ENCODE data around the gene PREP.
A peak's percentile ranks its signal among the peaks of the same experiment; 100 is the strongest.

The PREP gene

DNA sequence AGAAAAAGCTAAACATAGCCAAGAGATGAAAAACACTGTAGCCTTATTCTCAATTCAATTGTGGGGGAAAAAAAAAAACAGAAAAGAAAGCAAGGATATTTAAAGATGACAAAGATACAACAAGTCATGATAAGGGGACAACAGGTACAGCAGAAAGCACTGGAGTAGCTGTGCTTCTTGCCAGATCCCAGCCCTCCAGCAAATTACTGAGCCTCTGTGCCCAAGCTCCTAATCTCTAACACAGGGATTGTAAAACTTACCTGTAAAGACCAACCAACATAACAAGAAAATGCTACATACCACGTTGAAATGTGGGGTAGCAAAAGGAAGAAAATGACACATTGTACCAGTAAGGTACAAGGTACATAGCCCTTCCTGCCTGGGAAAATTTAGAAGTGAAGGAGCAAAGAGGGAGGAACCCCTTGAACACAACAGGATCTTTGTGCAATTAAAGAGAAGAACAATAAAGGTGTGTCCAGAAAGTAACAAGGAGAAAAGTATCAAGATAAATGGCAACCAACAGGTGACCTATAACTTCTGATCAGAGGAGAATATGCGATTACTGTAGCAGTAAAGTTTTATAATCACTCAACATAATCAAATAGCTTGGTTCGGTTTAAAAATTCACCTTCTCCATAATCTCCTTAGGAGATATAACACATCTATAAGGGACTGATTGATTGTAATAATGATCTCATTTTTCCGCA, 30.6 kb downstream of the PREP start:
- Histone ChIP-seq H2BK12ac (ENCODE audit: low read length) (no peak overlapping the region), H2BK5ac (ENCODE audit: low read length) (no peak overlapping the region), H4K8ac (ENCODE audit: low read depth, low read length) (no peak overlapping the region), H3K18ac (ENCODE audit: low read length) (no peak overlapping the region), H2BK15ac (ENCODE audit: low read length) (no peak overlapping the region), H4K91ac (ENCODE audit: low read depth, low read length, poor library complexity) (no peak overlapping the region), H2AK5ac (ENCODE audit: low read depth, low read length) (no peak overlapping the region), H3K9me3 (replicated peaks in 1 of 2; ENCODE audit: control insufficient read depth in 2 of 2, insufficient read depth in 1 of 2, low read depth in 1 of 2, low read length in 2 of 2) (no peaks in the 10 kb centered on the region), H3K4ac (ENCODE audit: low read length) (no peak overlapping the region), H2BK120ac (ENCODE audit: low read depth, low read length) (no peak overlapping the region), H3K4me2 (ENCODE audit: insufficient read depth, low read length, poor library complexity, severe bottlenecking) (no peak overlapping the region), H3K23ac (ENCODE audit: low read depth, low read length, poor library complexity) (no peak overlapping the region), H3K27ac (replicated peaks; ENCODE audit: low read length) (no peak overlapping the region), H3K36me3 (replicated peaks in 1 of 2; ENCODE audit: control insufficient read depth in 2 of 2, insufficient read depth in 2 of 2, low read length in 2 of 2) (peaks cover 3 to 63% of the 10 kb centered on the region in 2 donors), H2AFZ (ENCODE audit: low read length) (no peak overlapping the region), H3K14ac (ENCODE audit: low read length) (no peak overlapping the region), H3K79me1 (ENCODE audit: low read depth, low read length) (no peaks in the 10 kb centered on the region), H3K9ac (ENCODE audit: low read depth, low read length, poor library complexity) (no peak overlapping the region), H3K4me1 (ENCODE audit: control insufficient read depth in 2 of 2, insufficient read depth in 1 of 2, low read depth in 1 of 2, low read length in 2 of 2) (no peaks in the 10 kb centered on the region), H3K4me3 (ENCODE audit: low read length in 2 of 2) (no peak overlapping the region), H3K27me3 (ENCODE audit: control insufficient read depth in 3 of 3, insufficient read depth in 3 of 3, low read depth in 1 of 3, low read length in 3 of 3) (no peaks in the 10 kb centered on the region)
- no peak for DNase-seq (ENCODE audit: low spot score)
- WGBS, 2 donors (ENCODE audit: extremely low coverage in 2 of 2, insufficient read length in 2 of 2, insufficient replicate concordance in 1 of 2) = no CpG with 5 or more reads among the region's 4 CpGs

GRCh38 chr6:105370351-105370750, 32.5 kb downstream of the PREP start:
- Histone ChIP-seq H4K8ac (ENCODE audit: low read depth, low read length) (no peak overlapping the region), H3K14ac (ENCODE audit: low read length) (no peak overlapping the region), H3K4me1 (ENCODE audit: control insufficient read depth in 2 of 2, insufficient read depth in 1 of 2, low read depth in 1 of 2, low read length in 2 of 2) (no peaks in the 10 kb centered on the region), H3K36me3 (replicated peaks in 1 of 2; ENCODE audit: control insufficient read depth in 2 of 2, insufficient read depth in 2 of 2, low read length in 2 of 2) (peaks cover 3 to 63% of the 10 kb centered on the region in 2 donors), H2AK5ac (ENCODE audit: low read depth, low read length) (no peak overlapping the region), H3K9ac (ENCODE audit: low read depth, low read length, poor library complexity) (no peak overlapping the region), H2BK15ac (ENCODE audit: low read length) (no peak overlapping the region), H2BK12ac (ENCODE audit: low read length) (no peak overlapping the region), H3K23ac (ENCODE audit: low read depth, low read length, poor library complexity) (no peak overlapping the region), H3K27ac (replicated peaks; ENCODE audit: low read length) (no peak overlapping the region), H2BK5ac (ENCODE audit: low read length) (no peak overlapping the region), H2BK120ac (ENCODE audit: low read depth, low read length) (no peak overlapping the region), H3K4me3 (ENCODE audit: low read length in 2 of 2) (no peak overlapping the region), H3K9me3 (replicated peaks in 1 of 2; ENCODE audit: control insufficient read depth in 2 of 2, insufficient read depth in 1 of 2, low read depth in 1 of 2, low read length in 2 of 2) (no peaks in the 10 kb centered on the region), H2AFZ (ENCODE audit: low read length) (no peak overlapping the region), H3K18ac (ENCODE audit: low read length) (no peak overlapping the region), H3K79me1 (ENCODE audit: low read depth, low read length) (no peaks in the 10 kb centered on the region), H3K4ac (ENCODE audit: low read length) (no peak overlapping the region), H4K91ac (ENCODE audit: low read depth, low read length, poor library complexity) (no peak overlapping the region), H3K27me3 (ENCODE audit: control insufficient read depth in 3 of 3, insufficient read depth in 3 of 3, low read depth in 1 of 3, low read length in 3 of 3) (no peaks in the 10 kb centered on the region), H3K4me2 (ENCODE audit: insufficient read depth, low read length, poor library complexity, severe bottlenecking) (no peak overlapping the region)
- no peak for DNase-seq (ENCODE audit: low spot score)
- WGBS, 2 donors (ENCODE audit: extremely low coverage in 2 of 2, insufficient read length in 2 of 2, insufficient replicate concordance in 1 of 2) = no CpG with 5 or more reads among the region's 1 CpG

DNA sequence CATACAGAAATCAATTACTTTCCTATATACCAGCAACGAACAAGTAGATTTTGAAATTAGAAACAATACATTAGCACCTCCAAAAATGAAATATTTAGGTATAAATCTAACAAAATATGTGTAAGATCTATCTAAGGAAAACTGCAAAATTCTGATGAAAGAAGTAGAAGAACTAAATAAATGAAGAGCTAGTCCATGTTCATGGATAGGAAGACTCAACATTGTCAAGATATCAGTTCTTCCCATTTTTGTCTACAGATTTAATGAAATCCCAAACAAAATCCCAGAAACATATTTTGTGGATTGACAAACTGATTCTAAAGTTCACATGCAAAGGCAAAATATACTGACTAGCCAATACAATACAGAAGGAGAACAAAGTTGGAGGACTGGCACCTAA, 33.7 kb downstream of the PREP start:
- H3K27me3 ChIP-seq (ENCODE audit: control insufficient read depth in 3 of 3, insufficient read depth in 3 of 3, low read depth in 1 of 3, low read length in 3 of 3) = no peaks in the 10 kb centered on the region
- no peak overlapping the region for H4K8ac ChIP-seq (ENCODE audit: low read depth, low read length)
- H2BK120ac ChIP-seq (ENCODE audit: low read depth, low read length) = no peak overlapping the region
- H3K79me1 ChIP-seq (ENCODE audit: low read depth, low read length) = no peaks in the 10 kb centered on the region
- H3K23ac ChIP-seq (ENCODE audit: low read depth, low read length, poor library complexity) = no peak overlapping the region
- H3K9me3 ChIP-seq (replicated peaks in 1 of 2; ENCODE audit: control insufficient read depth in 2 of 2, insufficient read depth in 1 of 2, low read depth in 1 of 2, low read length in 2 of 2) = no peaks in the 10 kb centered on the region
- no peak overlapping the region for H3K4me3 ChIP-seq (ENCODE audit: low read length in 2 of 2)
- H2BK15ac ChIP-seq (ENCODE audit: low read length) = no peak overlapping the region
- no peak overlapping the region for H3K27ac ChIP-seq (replicated peaks; ENCODE audit: low read length)
- no peak overlapping the region for H3K9ac ChIP-seq (ENCODE audit: low read depth, low read length, poor library complexity)
- H3K4me1 ChIP-seq (ENCODE audit: control insufficient read depth in 2 of 2, insufficient read depth in 1 of 2, low read depth in 1 of 2, low read length in 2 of 2) = no peaks in the 10 kb centered on the region
- WGBS, 2 donors (ENCODE audit: extremely low coverage in 2 of 2, insufficient read length in 2 of 2, insufficient replicate concordance in 1 of 2) = no CpG with 5 or more reads among the region's 1 CpG
- H2BK5ac ChIP-seq (ENCODE audit: low read length) = no peak overlapping the region
- H2AK5ac ChIP-seq (ENCODE audit: low read depth, low read length) = no peak overlapping the region
- no peak overlapping the region for H4K91ac ChIP-seq (ENCODE audit: low read depth, low read length, poor library complexity)
- no peak overlapping the region for H3K4me2 ChIP-seq (ENCODE audit: insufficient read depth, low read length, poor library complexity, severe bottlenecking)
- no peak overlapping the region for H3K4ac ChIP-seq (ENCODE audit: low read length)
- no peak overlapping the region for H2AFZ ChIP-seq (ENCODE audit: low read length)
- H3K18ac ChIP-seq (ENCODE audit: low read length) = no peak overlapping the region
- H2BK12ac ChIP-seq (ENCODE audit: low read length) = no peak overlapping the region
- H3K14ac ChIP-seq (ENCODE audit: low read length) = no peak overlapping the region
- peaks cover 3 to 62% of the 10 kb centered on the region in 2 donors for H3K36me3 ChIP-seq (replicated peaks in 1 of 2; ENCODE audit: control insufficient read depth in 2 of 2, insufficient read depth in 2 of 2, low read length in 2 of 2)
- DNase-seq (ENCODE audit: low spot score) = no peak

DNA sequence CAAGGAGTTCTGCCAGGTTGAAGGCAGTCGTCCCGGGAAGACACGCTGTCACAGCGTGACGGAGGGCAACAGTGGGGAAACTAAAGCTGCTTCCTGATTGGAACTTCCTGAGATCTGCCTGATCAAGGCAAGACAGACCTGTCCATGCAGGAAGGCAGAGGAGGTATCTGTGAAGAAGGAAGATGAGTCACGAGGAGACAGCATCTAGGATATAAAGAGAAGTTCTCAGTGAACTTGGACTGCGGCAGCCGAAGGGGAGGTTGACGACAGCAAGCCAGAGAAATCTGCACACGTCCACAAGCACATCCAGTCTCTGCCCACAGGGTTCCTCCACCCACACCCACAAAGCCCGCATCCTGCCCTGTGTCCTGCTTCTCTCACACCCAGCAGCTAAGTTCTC, 38.6 kb downstream of the PREP start:
- no peak overlapping the region for H3K18ac ChIP-seq (ENCODE audit: low read length)
- H3K4ac ChIP-seq (ENCODE audit: low read length) = no peak overlapping the region
- H3K4me2 ChIP-seq (ENCODE audit: insufficient read depth, low read length, poor library complexity, severe bottlenecking) = no peak overlapping the region
- no peaks in the 10 kb centered on the region for H3K27me3 ChIP-seq (ENCODE audit: control insufficient read depth in 3 of 3, insufficient read depth in 3 of 3, low read depth in 1 of 3, low read length in 3 of 3)
- H2AFZ ChIP-seq (ENCODE audit: low read length) = no peak overlapping the region
- H3K23ac ChIP-seq (ENCODE audit: low read depth, low read length, poor library complexity) = no peak overlapping the region
- peaks cover 0 to 65% of the 10 kb centered on the region in 2 donors for H3K36me3 ChIP-seq (replicated peaks in 1 of 2; ENCODE audit: control insufficient read depth in 2 of 2, insufficient read depth in 2 of 2, low read length in 2 of 2)
- no peak overlapping the region for H2BK12ac ChIP-seq (ENCODE audit: low read length)
- no peak overlapping the region for H4K8ac ChIP-seq (ENCODE audit: low read depth, low read length)
- H3K79me1 ChIP-seq (ENCODE audit: low read depth, low read length) = no peaks in the 10 kb centered on the region
- H4K91ac ChIP-seq (ENCODE audit: low read depth, low read length, poor library complexity) = no peak overlapping the region
- whole genome bisulfite sequencing, 2 donors (ENCODE audit: extremely low coverage in 2 of 2, insufficient read length in 2 of 2, insufficient replicate concordance in 1 of 2) = no CpG with 5 or more reads among the region's 11 CpGs
- no peak overlapping the region for H2BK5ac ChIP-seq (ENCODE audit: low read length)
- peak overlapping the region; percentile 44 for H2AK5ac ChIP-seq (ENCODE audit: low read depth, low read length)
- H3K4me1 ChIP-seq (ENCODE audit: control insufficient read depth in 2 of 2, insufficient read depth in 1 of 2, low read depth in 1 of 2, low read length in 2 of 2) = peaks cover 0 to 2% of the 10 kb centered on the region in 2 donors
- no peak overlapping the region for H3K14ac ChIP-seq (ENCODE audit: low read length)
- no peak overlapping the region for H3K4me3 ChIP-seq (ENCODE audit: low read length in 2 of 2)
- DNase-seq (ENCODE audit: low spot score) = no peak
- H3K9me3 ChIP-seq (replicated peaks in 1 of 2; ENCODE audit: control insufficient read depth in 2 of 2, insufficient read depth in 1 of 2, low read depth in 1 of 2, low read length in 2 of 2) = no peaks in the 10 kb centered on the region
- H2BK120ac ChIP-seq (ENCODE audit: low read depth, low read length) = no peak overlapping the region
- no peak overlapping the region for H2BK15ac ChIP-seq (ENCODE audit: low read length)
- H3K27ac ChIP-seq (replicated peaks; ENCODE audit: low read length) = no peak overlapping the region
- H3K9ac ChIP-seq (ENCODE audit: low read depth, low read length, poor library complexity) = no peak overlapping the region
